Stimulated activated CD8-positive, alpha-beta memory T cell treated with anti-CD3 and anti-CD28 coated beads, Interleukin-15, amount 100 ng/mL, for 24 hours (primary cell): ENCODE data around the gene JPT2.

Experiments
- DNase-seq: peaks from one replicate; pipeline ENCODE4 v3.0.0-alpha.2; 2020; ENCODE audit warnings: low read depth

Gene JPT2

GRCh38 chr16:1653023-1653422 is 25.1 kb upstream of the JPT2 start:
- DNase-seq = no peak

- no peak for DNase-seq
Observed at GRCh38 chr16:1654505-1655268, 23.4 kb upstream of the JPT2 start.

GRCh38 chr16:1655269-1655807 is 22.7 kb upstream of the JPT2 start:
- no peak for DNase-seq

- DNase-seq = no peak
Observed at GRCh38 chr16:1655909-1656807, 21.9 kb upstream of the JPT2 start.

GRCh38 chr16:1656808-1657617 is 21.1 kb upstream of the JPT2 start:
- DNase-seq = no peak

DNA sequence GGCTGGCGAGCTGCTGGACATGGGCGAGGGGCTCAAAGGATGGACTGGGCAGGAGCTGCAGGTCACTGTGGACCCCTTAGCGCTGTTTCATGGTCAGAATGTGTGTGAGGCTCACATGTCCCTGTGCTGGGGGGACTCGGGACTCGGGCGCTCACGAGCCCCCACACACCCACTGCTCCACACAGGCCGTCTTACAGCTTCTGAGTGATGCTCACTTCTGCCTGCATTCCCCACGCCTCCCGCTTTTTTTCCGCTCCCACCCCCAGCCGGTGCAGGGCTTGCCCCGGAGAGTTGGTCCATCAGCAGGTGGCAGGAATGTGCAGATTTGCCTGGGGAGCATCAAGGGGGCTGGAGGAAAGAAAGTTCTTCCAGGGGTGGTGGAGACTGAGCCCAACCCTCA is 20.2 kb upstream of the JPT2 start:
- DNase-seq = no peak

DNA sequence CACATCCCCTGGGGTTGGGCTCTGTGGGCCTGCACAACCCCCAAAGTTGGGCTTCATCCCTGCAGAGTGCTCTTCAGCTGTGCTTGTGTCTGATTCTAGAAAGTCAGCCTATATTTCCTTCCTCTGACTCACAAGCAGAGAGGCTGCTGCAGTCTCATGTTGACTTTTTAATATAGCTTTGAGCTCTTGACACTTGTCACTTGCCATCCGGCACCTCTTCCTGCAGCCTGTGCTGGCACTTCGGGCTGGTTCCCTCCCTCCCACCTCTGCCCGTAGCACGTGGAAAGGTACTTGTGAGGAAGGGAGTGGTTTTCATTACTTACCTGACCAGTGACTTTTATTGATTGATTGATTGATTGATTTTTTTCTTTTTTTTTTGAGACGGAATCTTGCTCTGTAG is 19.0 kb upstream of the JPT2 start:
- no peak for DNase-seq

DNA sequence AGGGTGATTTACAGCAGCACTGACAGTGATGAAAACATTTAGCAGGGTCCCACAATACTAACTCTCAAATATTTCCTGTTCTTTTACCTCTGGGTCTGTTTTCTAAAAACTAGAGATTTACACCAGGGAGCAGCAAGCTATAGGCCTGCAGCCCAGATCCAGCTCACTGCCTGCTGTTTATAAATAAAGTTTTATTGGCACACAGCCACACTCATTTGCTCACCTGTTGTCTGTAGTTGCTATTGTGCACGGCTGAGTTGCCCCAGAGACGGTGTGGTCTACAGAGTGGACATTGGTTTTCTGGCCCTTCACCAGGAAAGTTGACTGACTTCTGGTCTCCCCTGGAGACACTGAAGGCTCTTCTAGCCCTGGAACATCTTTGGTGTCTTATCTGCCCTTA is 16.3 kb upstream of the JPT2 start:
- DNase-seq = no peak

DNA sequence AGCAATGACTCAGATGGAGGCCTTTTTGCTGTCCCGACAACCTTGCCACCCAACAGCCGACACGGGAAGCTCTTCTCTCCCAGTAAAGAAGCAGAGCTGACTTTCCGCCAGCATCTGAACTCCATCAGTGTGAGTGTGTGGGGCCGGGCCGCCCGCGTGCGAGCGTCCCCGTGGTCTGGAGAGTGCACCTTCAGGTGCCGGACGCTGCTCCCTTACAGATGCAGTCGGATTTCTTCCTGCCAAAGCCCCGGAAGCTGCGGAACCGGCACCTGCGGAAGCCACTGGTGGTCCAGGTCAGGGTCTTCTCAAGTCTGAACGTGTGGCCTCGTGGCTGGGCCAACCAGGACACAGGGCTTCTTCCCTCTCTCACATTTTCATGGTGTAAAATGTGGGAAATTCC is 15.5 kb upstream of the JPT2 start:
- no peak for DNase-seq

DNA sequence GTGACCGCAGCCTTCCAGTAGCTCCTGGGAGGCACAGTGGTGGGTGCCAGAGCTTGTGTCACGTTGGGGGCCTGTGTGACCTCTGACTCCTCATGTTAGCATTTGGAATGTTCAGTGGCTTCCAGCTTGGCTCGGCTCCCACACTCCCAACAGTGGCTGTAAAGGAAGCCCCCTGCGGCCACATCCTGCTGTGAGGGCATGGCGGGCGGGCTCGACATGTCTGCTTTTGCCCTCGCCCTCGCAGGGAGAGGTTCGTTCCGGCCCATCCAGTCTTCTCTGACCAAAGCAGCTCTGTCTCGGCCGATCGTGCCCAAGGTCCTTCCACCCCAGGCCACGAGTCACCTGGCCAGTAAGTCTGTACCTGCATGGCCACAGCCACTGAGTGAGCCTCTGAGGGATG is 12.2 kb upstream of the JPT2 start:
- no peak for DNase-seq

DNA sequence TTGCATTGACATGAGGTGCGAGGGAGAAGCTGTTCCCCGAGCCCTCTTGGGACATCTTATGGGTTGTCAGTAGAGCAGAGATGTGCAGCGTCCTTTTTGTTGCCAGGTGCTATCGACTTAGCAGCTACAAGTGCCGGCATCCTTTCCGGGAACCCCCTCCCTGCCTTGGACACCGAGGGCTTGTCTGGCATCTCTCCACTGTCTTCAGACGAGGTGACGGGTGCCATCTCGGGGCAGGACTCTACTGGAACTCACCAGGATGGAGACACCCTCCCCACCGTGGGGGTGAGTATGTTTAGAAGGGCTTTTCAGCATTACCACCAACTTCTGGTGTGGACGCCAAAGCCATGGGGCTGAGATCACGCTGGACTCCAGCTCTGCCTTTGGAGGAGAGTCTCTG is 11.8 kb upstream of the JPT2 start:
- no peak for DNase-seq

DNA sequence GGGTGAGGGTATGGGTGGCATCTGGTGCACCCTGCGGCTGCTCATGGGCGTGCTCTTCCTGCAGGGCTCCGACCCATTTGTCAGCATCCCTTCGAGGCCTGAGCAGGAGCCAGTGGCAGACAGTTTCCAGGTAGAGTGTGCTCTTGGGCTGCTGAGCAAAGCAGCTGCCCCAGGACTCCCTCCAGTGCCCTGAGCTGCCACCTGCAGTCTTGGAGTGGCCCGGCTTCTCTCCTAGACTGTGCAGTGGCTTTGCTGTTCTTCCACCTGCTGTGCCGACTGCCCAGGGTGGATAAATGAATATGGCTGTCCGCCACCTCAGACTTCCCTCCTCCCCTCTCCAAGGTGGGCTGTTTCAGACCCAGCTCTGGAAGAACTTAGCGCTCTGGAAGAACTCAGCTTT is 10.8 kb upstream of the JPT2 start:
- DNase-seq = no peak

GRCh38 chr16:1667916-1668315 is 10.2 kb upstream of the JPT2 start:
- DNase-seq = no peak

DNA sequence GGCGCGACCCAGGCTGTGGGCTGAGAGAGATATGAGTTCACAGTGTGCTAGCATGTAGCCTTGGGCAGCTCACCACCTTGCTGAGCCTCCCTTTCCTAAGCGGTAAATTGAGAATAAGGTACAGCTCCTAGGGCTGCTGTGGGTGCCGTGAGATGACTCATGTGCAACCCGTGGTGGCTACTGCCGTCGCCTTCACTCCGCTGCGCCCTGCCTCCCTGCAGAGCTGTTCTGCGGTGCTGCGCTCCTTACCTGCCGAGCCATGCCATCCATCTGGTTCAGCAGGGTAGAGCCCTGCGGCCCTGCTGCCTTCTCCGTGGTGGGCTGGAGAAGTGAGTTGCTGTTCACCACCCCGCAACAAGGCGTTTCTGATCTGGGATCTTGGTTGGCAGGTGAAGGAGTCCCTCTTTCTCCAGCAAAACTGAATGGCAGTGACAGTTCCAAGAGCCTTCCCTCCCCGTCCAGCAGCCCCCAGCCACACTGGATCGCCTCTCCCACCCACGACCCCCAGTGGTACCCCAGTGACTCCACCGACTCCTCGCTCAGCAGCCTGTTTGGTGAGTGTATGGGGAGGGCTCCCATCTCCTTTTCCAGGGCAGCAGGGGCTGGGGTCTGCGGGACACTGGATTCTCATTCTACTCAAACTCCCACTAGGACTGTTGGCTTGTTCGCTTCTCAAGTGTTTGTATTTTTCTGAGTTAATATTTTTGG is 9.3 kb upstream of the JPT2 start:
- no peak for DNase-seq

- DNase-seq = no peak
Observed at GRCh38 chr16:1669698-1670097, 8.4 kb upstream of the JPT2 start.

DNA sequence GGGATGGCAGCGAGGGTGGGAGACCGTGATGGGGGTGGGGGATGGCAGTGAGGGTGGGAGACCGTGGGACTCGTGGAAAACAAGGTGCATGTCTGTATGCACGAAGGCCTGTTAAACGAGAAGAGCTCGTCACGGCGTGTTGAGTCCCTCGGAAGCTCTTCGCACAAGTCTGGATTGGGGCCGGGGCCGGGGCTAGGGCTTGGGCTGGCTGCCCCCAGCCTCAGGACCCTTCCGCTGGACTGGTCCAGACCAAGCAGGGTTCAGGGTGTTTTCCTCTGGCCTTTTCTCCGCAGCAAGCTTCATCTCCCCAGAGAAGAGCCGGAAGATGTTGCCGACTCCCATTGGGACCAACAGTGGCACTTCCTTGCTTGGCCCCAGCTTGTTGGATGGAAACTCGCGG is 7.7 kb upstream of the JPT2 start:
- DNase-seq = no peak

DNA sequence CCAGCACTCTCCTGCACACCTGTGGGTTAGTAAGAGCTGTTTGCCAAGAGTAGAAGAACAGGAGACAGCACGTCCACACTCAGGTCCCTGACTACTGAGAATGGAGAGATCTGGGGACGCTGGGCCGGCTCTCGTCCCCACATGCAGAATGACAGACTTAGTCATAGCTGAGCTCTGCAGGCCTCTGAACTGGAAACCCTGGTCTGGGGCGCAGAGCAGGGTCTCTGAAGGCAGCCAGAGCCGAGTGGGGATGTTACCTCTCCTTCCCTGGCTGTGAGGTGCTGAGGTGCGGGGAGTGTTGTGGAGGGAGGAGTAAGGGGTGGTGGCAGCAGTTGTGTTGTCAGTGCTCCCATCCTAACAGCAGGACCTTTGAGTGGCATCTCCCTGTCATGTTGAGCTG is 7.2 kb upstream of the JPT2 start:
- DNase-seq = no peak

GRCh38 chr16:1673424-1674151 is 4.5 kb upstream of the JPT2 start:
- no peak for DNase-seq

DNA sequence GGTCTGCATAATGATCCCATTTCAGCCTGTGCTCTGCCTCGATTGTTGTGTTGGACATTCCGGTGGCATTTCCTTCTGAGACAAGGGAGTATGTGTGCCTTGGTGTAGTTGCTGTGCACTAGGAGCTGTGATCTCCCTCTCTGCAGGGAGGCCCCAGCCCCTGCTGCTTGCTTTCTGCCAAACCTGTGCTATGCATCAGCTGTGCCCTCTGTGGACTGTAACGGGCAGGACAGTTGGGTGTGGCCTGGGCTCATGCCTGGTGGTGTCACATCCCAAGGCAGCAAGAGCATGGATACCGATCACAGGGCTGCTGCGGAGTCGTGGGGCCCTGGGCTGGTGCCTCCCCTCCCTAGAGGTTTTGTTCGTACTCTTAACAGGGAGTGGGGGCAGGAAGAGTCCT is 3.8 kb upstream of the JPT2 start:
- no peak for DNase-seq

DNA sequence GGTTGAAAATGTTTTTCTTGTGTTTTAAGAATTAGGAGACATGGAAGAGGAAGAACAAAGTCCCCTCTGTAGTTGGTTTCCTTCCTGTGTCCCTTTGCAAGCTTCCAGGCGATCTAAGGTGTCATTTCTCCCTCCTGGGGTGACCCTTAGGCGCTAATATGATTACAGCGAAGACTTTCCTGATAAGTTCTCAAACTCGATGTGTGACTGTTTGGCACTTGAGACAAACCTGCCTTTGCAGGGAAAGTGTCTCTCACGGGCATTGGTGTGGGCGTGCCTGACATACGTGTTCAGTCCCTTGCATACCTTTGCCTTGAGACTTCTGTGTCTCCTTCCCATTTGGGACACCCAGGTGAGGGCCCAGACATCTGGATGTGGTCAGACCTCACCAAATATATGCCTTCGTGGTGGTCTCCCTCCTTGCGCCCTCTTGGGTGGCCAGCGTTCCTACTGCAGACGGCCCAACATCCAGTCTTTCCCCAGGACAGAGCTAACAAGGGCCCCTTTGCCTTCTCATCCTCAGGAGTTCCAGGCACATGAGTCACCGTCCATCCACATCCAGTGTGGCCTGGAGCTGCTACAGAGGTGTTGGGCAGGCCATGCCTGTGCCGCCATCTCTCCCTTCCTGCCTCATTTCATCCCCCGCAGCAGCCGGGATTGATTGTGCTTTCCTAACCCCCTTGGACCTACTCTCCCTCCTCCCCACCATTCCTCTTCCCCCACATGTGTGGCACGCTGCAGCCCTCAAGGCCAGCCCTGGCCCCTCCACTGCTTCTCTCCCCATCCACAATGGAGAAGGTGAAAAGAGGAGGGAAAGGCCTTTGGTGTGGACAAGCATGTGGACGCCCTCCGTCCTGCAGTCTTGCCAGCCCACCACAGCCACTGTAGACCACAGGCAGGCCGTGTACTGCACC is 3.1 kb upstream of the JPT2 start:
- no peak for DNase-seq
